Epithelial cell of prostate (primary cell): ENCODE measurements around the gene SLPI.
A peak's percentile ranks its signal among the peaks of the same experiment; 100 is the strongest.

Experiments
- DNase-seq: peaks from one replicate; pipeline ENCODE4 v3.0.0-alpha.2; 2011; ENCODE audit warnings: low read depth, low spot score
- H3K27ac ChIP-seq: fragments of 450-650 bp; 2 replicates; pipeline ENCODE4 v1.5.1; 2017; ENCODE audit warnings: mild to moderate bottlenecking

The SLPI gene

DNA sequence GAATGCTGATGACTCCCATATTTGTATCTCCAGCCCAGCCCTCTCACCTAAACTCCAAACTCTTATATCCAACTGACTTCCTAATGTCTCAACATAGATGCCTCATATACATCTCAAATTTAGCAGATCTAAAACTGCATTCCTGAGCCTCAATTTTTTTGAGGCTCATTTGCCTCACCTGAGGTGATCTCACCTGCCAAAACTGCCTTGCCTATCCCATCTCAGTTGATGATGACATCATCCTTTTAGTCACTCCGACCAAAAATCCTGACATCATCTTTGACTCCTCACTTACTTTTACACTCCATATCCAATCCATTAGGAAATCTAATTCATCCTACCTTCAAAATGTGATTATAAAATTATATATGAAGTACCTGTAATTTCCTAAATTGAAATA is 25.6 kb upstream of the SLPI start:
- DNase-seq, result peak; percentile 33
- H3K27ac ChIP-seq, result peak overlapping the region; percentile 58

GRCh38 chr20:45275338-45275737 is 21.0 kb upstream of the SLPI start:
- no peak overlapping the region for H3K27ac ChIP-seq
- no peak for DNase-seq

- no peak for DNase-seq
- H3K27ac ChIP-seq, result no peak overlapping the region
Observed at GRCh38 chr20:45269754-45270270, 15.4 kb upstream of the SLPI start.

DNA sequence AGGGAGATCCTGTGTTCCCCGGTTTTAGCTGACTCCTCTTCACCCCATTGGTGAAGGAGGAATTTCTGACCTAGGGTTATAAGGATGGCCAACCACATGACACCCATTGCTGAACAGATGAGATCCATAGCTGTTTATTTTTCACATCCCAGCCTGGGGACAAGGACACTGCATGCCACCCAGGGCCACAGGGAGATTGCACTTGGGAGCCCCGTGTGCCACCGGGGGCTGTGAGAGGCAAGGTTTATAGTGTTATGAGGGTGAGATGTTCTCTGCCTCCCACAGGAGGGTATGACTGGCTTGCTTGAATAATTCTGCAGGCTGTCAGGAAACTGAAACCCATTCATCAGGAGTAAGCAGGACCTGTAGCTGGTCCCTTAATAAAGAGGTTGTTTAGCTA is 14.7 kb upstream of the SLPI start:
- H3K27ac ChIP-seq, result no peak overlapping the region
- DNase-seq, result no peak

- DNase-seq, result no peak
Observed at GRCh38 chr20:45268531-45268930, 14.2 kb upstream of the SLPI start.

DNA sequence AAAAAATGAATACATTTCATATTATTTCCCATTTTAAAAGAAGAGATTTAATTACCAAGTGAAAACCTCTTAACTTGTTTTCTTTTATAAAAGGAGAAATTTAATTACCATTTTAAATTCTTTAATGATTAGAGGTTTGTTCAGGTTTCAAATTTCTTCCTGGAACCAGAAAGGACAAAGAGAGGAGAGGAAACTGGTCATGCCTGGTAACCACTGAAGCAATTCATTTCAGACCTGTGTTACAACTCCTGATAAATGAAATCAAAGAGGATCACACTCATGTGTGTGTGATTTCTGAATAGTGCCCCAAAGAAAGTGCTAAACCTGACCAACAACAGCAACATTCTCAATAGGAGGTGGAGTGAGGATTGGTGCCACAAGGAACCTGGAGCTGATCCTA is 12.6 kb upstream of the SLPI start:
- H3K27ac ChIP-seq, result peak overlapping the region; percentile 33
- DNase-seq, result no peak

More at GRCh38 chr20:45268531-45268930, 14.2 kb upstream of the SLPI start:
- no peak overlapping the region for H3K27ac ChIP-seq

GRCh38 chr20:45263556-45264266 is 9.3 kb upstream of the SLPI start:
- no peak overlapping the region for H3K27ac ChIP-seq
- DNase-seq, result no peak

DNA sequence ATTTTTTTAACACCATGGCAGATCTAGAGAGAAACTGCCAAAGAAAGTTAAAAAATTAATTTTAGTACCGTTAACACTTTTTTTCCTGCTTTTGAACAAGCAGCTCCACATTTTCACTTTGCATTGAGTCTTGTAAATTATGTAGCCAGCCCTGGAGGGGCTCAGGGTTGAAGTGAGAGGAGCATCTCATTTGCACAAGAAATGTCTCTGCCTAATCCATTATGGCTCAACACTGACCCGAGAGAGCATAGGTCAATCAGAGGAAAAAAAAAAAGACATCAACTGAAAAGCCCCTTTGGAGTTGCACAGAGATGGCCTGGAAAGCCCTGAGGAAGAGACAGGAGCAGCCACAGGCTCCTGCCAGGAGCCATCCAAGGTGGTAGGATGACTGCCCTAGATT is 4.3 kb upstream of the SLPI start:
- no peak for DNase-seq
- no peak overlapping the region for H3K27ac ChIP-seq

DNA sequence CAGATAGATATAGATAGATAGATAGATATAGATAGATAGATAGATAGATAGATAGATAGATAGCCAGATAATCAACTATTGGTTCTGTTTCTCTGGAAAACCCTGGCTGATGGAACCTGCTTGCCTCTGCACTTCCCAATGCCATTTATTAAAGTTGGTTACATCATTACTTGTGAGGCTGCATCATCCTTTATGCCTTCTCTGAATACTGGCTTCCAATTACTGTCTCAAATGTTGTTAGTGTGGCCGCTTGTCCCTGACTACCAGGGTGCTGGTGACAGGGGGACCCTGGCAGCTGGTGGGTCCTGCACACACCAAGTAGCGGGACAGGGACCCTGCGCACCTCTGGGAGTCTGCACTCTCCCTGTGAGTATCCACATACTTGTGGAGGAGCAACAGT is 3.9 kb upstream of the SLPI start:
- DNase-seq, result no peak
- H3K27ac ChIP-seq, result no peak overlapping the region

- H3K27ac ChIP-seq, result peak overlapping the region; percentile 35
- DNase-seq, result no peak
Observed at GRCh38 chr20:45257711-45258110, 3.3 kb upstream of the SLPI start.

DNA sequence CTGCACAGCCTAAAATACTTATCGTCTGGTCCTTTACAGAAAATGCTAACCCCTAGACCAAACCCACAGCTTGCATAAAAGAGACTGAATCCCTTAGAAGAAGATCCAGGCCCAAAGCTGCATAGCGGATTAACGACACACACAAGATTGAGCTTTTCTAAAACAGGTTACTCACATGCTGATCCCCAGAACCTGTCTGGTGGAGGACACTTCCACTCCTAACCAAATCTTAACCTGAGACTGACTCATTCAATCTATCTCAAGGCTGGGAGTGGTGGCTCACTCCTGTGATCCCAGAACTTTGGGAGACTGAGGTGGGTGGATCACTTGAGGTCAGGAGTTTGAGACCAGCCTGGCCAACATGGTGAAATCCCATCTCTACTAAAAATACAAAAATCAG is 2.8 kb upstream of the SLPI start:
- H3K27ac ChIP-seq, result peak overlapping the region; percentile 35
- no peak for DNase-seq

DNA sequence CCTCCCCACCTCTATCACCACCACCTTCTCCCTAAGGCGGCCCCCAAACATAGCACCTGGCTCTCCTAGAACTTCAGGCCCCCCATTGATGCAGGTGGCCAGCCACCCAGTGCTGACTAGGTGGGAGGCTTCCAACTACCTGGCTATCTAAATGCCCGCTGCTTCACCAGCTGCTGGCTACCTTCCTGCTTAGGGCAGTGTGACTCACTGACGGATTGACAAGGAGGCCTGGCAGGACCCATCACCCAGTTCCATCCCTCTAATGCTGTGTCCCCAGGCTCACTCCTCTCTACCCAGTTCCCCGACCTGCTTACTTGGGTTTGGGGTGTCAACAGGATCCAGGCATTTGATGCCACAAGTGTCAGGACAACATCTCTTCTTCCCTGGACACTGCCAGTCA is 1.1 kb downstream of the SLPI start:
- peak overlapping the region; percentile 93 for H3K27ac ChIP-seq

GRCh38 chr20:45251884-45252560 is 2.3 kb downstream of the SLPI start:
- DNase-seq, result no peak

More for the DNA sequence above, 1.1 kb downstream of the SLPI start:
- no peak for DNase-seq

DNA sequence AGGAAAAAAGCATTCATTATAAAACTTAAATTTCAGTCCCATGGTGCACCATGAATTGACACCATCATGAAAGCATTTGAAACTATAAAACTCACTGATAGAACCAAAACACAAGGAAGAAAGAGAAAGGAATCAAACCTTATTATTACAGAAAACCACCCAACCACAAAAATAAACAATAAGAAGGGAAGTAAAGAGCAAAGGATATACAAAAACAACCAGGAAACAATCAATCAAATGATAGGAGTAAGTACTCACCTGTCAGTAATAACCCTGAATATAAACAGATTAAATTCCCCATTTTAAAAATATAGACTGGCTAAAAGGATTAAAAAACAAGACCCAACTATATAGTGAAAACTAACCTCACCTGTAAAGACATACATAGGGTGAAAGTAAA is 5.8 kb downstream of the SLPI start:
- no peak overlapping the region for H3K27ac ChIP-seq
- DNase-seq, result no peak

More at GRCh38 chr20:45251884-45252560, 2.3 kb downstream of the SLPI start:
- peak overlapping the region; percentile 93 for H3K27ac ChIP-seq

DNA sequence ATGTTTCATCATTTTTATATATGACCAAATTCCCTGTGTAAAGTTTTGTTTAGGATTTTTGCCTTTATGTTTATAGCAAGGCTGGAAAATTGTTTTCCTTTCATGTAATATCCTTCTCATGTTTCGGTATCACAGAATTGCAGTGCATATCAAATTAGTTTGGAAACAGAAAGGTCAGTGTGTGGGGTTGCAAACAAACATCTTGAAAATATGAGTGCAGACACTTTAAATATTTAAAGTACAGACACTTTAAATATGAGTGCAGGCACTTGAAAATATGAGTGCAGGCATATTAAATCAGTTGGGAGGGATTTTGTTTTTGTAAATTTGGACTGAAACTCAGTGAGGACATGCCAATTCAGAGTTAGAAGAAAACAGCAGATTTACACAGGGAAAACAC is 6.5 kb downstream of the SLPI start:
- no peak overlapping the region for H3K27ac ChIP-seq

GRCh38 chr20:45246109-45246508 is 8.3 kb downstream of the SLPI start:
- DNase-seq, result no peak
- no peak overlapping the region for H3K27ac ChIP-seq

More for the DNA sequence above, 6.5 kb downstream of the SLPI start:
- no peak for DNase-seq

- H3K27ac ChIP-seq, result no peak overlapping the region
- no peak for DNase-seq
Observed at GRCh38 chr20:45238139-45238538, 16.2 kb downstream of the SLPI start.

DNA sequence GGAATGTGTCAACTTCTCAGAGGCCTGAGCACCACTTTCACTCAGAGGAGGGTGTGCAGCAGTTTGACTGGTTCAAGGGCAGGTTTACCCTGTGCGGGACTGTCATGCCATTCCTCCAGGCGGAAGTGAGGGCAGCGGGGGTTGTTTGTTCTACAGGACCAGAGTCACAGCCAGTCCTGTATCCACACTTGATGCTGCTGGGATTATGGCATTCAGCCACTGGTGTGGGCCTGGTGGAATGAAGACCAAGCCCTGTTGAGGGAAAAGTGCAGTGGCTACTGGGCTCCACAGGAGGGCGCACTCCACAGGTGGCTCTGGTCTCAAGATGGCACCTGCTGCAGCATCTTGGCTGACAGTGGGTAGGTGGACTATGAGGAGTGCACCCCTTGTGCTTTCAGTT is 18.4 kb downstream of the SLPI start:
- DNase-seq, result no peak

DNA sequence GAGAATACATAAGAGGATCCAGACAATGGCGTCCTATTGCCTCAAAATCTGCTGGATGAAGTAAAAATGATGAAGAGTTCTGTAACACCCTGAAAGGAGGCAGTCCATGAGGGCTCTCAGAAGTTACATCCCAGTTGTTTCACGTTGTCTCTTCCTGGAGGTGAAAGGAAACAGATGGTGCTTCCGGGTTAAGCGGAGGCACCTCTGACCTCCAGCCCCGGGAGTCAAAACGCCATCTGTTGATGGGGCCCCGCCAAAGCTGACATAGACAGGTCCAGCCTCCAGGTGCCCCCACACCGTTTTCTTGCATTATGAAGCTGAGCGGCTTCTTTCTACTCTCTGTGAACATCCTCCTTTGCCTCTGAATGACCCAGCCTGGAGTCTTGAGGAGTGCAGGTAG is 23.7 kb downstream of the SLPI start:
- no peak overlapping the region for H3K27ac ChIP-seq
- DNase-seq, result no peak

More for the DNA sequence above, 18.4 kb downstream of the SLPI start:
- no peak overlapping the region for H3K27ac ChIP-seq

DNA sequence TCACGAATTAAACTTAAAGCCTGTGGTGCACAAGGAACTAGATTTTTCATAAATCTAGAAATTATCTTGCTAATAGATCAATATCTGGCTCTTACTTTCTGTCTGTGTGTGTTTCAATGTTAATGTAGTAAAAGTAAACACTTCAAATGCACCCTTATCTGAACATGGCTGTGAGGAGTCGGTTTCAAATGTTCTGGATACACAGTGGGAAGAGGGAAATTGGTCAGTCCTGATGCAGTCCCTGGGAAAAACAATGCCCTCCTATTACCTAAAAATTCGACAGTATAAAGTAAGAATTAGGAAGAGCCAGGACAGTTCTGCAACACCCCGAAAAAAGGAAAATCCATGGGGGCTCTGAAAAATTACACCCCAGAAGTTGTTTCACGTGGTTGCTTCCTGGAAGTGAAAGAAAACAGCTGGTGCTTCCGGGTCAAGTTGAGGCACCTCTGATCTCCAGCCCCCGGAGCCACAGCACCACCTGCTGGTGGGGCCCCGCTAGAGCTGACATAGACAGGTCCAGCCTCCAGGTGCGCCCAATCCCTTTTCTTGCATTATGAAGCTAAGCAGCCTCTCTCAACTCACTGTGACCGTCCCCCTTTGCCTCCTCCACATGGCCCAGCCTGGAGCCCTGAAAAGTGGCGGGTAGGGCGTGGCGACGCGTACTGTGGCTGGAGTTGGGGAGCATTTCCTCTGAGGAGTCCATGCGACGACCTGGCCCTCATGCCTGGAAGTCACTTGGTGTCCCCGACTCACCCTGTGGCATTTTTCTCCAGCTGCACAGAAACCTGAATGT is 24.9 kb downstream of the SLPI start:
- no peak for DNase-seq

GRCh38 chr20:45226287-45226686 is 28.1 kb downstream of the SLPI start:
- DNase-seq, result no peak
- no peak overlapping the region for H3K27ac ChIP-seq

More for the DNA sequence above, 24.9 kb downstream of the SLPI start:
- no peak overlapping the region for H3K27ac ChIP-seq
